Measurements from ENCODE around the gene ZNF778.

DNA sequence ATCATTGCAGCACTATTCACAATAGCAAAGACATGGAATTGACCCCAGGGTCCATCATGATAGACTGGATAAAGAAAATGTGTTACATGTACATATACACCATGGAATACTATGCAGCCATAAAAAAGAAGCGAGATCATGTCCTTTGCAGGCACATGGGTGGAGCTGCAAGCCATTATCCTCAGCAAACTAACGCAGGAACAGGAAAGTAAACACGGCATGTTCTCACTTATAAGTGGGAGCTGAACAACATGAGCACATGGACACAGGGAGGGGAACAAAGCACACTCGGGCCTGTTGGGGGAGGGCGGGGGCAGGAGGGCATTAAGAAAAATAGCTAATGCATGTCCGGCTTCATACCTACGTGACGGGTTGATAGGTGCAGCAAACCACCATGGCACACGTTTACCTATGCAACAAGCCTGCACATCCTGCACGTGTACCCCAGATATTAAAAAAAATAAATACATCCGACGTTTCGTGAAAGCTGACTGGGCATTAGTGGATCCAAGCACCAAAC is 28.9 kb downstream of the ZNF778 start:
- TF ChIP-seq, protein P1, sequence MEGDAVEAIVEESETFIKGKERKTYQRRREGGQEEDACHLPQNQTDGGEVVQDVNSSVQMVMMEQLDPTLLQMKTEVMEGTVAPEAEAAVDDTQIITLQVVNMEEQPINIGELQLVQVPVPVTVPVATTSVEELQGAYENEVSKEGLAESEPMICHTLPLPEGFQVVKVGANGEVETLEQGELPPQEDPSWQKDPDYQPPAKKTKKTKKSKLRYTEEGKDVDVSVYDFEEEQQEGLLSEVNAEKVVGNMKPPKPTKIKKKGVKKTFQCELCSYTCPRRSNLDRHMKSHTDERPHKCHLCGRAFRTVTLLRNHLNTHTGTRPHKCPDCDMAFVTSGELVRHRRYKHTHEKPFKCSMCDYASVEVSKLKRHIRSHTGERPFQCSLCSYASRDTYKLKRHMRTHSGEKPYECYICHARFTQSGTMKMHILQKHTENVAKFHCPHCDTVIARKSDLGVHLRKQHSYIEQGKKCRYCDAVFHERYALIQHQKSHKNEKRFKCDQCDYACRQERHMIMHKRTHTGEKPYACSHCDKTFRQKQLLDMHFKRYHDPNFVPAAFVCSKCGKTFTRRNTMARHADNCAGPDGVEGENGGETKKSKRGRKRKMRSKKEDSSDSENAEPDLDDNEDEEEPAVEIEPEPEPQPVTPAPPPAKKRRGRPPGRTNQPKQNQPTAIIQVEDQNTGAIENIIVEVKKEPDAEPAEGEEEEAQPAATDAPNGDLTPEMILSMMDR (IDR thresholded peaks at IDR 0.05): no peak
- no peak for TF ChIP-seq POLR2A (IDR thresholded peaks at IDR 0.05)
